GM19324 (cell line): ENCODE data around the gene PDE3B.
"Not testable (repeated sequence)": the region's sequence is repeated elsewhere in the genome, so short reads cannot be mapped to it uniquely, and the experiment has no call there.

Experiments used
- ATAC-seq: cut with Tn5 transposase; IDR thresholded peaks from one replicate; pipeline ENCODE4 v1.9.1; 2021; ENCODE audit warnings: mild to moderate bottlenecking, moderate library complexity; ENCODE audit not compliant: unreplicated experiment, low FRiP score

Gene PDE3B

DNA sequence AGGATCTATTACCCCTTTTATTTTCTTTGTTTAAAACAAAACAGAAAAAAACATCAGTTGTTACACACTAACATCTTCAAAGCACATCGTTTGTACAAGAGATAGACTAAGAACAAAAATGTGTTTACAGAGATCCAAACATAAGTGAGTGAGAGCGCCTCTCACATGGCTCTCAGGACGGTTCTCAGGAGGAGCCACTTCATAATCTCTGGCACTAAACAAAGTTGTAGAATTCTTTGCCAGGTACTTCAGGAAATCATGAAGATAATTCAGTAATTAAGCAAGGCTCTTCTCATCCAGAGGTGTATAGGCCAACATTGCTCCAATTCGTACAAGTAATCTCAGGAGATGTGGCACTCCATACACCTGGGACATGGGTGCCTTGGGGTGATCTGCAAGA lies 29.8 kb downstream of the PDE3B start:
- no peak for ATAC-seq

DNA sequence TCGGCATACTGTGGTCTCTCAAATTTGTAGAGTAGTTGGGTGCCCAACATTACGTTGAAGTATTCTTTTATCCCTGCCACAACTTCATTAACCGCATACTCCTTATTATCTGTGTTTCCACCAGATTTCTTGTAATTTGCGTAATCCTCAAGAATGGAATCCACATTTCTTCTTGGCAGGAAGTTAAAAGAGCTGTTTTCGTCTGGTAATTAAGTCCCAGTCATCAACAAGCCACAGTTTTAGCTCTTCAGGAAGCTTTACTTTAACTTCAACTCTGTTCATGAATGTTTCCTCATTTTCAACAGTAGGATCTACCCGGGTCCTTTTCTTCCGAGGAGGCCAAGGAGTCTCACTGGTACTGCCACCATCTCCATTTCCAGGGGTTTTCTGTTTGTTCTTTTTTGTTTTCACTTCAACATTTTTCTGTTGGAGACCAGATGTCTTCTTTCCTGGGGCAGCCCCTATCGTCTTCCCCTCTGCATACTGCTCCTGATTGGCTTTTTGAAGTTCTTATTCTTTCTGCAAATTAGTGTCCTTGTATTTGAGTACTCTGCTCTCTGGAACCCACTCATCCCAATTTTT lies 30.3 kb downstream of the PDE3B start:
- ATAC-seq: no peak

DNA sequence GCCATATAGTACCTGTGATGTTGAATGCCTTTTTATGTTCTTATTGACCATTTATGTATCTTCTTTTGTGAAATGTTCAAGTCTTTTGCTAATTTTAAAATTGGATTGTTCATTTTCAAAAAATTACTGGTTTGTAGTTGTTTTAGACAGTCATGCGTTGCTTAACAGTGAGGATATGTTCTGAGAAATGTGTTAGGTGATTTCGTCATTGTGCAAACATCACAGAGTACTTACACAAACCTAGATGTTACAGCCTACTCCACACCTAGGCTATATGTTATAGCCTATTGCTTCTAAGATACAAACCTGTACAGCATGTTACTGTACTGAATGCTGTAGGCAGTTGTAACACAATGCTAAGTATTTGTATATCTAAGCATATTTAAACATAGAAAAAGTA lies 32.5 kb downstream of the PDE3B start:
- ATAC-seq: no peak

DNA sequence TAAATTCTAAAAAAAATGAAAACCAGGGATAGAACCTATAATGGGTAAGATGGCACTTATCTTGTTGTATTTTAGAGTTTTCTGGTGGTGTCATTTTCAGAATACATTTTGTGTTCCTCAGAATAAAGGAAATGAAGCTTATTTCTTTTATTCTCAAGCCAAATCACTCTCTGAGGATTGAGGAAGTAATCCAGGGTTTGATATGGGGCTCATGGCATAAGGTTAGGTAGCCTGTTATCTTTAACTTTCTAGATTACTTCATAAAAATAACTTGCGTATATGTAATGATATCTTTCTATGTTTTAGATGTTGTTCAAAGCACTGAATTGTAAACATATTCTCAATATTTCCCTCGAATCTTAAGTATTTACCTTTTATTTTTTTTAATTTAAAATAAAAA lies 33.5 kb downstream of the PDE3B start:
- no peak for ATAC-seq

DNA sequence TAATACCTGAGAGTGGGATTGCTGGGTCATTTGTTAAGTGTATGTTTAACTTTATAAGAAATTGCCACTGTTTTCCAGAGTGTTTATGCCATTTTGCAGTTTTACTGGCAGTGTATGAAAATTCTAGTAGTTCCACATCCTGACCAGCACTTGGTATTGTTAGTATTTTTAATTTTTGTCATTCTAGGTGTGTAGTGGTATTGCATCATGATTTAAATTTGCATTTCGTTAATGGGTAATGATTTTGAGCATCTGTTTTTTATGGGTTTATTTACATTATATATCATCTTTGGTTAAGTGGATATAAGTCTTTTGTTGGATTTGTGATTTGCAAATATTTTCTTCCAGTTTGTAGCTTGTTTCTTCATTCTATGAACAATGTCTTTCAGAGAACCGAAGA lies 34.7 kb downstream of the PDE3B start:
- no peak for ATAC-seq

DNA sequence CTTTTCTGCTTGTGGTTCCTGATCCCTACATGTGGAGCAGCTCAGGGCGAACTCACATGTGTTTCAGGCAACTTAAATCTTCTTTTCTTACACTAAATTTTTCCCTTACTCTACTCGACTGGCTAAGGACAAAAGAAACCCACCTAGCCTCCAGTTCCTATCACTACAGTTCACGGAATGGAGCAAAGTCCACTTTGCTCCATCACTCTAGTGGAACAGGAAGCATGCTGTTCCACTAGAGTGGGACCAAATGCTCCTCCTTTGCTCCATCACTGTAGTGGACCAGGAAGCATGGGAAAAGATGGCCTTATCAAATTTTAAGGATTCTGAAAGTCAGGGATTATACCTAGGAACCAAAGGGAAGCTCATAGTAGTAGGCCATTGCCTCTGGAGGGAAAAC lies 36.1 kb downstream of the PDE3B start:
- no peak for ATAC-seq

DNA sequence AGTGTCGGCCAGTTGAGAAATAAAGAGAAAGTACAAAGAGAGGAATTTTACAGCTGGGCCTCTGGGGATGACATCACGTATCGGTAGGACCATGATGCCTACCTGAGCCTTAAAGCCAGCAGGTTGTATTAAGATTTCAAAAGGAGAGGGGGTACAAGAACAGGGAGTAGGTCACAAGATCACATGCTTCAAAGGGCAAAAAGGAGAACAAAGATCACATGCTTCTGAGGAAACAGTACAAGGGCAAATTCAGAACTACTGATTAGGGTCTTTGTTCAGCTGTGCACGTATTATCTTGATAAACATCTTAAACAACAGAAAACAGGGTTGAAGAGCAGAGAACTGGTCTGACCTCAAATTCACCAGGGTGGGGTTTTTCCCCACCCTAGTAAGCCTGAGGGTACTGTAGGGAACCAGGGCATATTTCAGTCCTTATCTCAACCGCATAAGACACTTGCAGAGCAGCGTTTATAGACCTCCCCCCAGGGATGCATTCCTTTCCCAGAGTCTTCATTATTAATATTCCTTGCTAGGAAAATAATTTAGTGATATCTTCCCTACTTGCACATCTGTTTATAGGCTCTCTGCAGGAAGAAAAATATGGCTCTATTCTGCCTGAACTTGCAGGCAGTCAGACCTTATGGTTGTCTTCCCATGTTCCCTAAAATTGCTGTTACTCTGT lies 40.8 kb downstream of the PDE3B start:
- not testable (repeated sequence) for ATAC-seq

DNA sequence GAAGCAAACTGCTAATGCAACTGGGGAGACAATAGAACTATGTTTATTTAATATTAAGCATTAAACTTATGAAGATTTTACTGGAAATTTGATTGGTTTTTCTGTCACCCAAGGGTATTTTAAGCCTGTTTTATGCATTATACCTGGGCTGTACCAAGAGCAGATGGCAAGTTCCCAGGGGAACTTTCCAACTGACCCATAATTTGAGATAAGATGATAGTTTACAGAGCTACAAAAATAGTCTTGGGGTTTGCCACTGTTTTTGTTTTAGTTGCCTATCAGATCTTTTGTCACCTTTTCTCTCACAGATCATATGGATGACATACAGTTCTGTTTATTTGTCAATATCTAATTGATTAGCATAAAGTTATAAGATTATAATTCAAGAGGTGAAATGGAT lies 43.9 kb downstream of the PDE3B start:
- ATAC-seq: no peak

DNA sequence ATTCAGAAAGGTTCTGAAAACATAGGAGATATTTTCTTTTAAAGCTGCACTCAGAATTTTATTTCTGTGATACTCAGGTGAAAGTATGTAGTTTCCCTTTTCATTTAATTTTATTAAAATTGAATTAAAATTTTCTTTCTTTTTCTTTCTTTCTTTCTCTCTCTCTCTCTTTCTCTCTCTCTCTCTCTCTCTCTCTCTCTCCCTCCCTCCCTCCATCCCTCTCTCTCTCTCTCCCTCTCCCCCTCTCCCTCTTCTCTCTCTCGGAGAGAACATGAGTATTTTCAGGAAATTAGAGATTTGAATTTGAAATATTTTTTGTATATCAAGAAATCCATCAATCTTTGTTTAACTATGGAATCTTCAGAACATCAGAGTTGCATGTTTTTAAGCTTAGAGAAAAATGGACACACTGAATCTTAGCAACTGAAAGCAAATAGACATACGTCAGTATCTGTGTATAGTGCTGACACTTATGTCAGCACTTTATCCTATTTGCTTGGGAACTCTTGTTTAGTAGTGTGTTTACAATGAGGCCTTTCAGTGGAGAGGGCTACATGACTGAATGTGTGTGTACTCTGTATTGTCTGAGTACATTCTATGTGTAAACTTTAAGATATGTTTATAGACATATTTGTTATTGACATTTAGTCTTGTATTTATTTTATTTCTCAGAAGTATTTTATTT lies 44.5 kb downstream of the PDE3B start:
- no peak for ATAC-seq

DNA sequence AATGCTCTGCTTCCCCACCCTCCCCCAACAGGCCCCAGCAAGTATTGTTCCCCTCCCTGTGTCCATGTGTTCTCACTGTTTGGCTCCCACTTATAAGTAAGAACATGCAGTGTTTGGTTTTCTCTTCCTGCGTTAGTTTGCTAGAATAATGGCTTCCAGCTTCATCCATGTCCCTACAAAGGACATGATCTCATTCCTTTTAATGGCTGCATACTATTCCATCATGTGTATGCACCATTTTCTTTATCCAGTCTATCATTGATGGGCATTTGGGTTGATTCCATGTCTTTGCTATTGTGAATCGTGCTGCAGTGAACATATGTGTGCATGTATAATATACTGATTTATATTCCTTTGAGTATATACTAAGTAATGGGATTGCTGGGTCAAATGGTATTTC lies 52.1 kb downstream of the PDE3B start:
- not testable (repeated sequence) for ATAC-seq

DNA sequence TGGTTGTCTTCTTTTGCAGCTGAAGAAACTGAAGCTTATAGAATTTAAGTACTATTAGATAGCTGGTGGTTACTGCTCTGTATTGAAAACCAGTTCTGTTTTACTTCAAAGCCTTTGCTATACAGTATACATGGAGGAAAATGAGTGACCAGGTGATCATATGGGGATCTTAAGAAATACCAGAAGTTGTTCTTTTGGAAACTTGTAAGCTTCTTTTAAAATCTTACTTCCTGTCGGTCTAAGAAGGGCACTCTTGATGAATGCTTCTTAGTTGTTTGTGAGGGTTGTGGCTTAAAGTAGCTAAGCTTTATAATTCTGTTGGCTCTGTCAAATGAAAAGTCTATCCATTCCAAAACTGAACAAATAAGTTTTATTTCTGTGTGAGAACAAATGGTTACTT lies 55.2 kb downstream of the PDE3B start:
- no peak for ATAC-seq

DNA sequence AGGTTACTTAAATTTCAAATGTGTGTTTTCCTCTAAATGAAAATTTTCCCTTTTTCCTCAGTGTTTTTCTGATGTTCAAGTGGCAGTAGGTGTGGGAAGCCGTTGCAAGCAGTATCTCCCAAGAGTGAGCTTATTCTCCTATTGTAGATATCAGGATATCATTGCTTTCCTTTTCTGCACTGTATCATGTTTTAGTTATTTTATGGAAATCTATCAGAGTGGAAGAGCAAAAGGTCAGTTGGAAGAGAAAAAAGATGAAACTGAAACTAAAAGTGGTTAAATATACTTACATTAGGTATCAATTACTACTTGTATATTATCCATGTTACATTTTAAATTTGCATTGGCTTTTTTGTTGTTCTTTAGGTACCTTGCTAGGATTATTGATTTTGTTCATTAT lies 57.0 kb downstream of the PDE3B start:
- ATAC-seq: no peak

DNA sequence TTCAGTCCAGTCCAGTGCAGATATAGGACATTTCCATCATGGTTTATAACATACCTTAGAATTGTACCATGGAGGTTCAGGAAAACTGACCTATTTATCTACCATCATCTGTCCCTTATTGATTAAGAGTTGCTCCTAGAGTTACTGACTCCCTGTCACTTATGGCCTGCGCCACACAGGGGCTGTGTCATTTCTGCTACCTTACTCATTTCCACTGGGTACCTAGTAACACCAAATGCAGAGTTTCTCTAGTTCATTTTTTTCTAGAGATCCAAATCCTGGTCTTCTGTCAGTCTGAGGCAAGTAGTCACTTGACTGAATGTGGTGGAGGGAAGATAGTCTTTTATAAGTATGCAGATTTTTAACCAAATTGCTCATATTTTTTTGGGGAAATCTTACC lies 59.2 kb downstream of the PDE3B start:
- ATAC-seq: no peak

DNA sequence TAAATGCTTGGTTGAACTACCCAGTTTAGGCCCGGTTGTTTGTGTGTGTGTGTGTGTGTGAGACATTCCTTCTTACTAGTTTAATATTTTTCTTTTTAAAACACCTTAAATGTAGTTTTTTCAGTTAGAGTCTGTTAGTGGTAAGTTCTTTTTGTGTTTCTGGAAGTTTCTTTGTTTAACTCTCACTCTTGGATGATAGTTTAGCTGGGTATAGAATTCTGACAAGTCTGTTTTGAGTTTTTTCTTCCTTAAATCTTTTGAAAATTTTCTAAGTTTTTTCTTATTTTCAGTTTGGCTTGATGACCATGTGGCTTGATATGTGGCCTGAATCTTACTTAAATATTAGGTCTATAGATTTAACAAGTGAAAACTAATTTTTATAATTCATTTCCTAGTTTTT lies 60.1 kb downstream of the PDE3B start:
- no peak for ATAC-seq

DNA sequence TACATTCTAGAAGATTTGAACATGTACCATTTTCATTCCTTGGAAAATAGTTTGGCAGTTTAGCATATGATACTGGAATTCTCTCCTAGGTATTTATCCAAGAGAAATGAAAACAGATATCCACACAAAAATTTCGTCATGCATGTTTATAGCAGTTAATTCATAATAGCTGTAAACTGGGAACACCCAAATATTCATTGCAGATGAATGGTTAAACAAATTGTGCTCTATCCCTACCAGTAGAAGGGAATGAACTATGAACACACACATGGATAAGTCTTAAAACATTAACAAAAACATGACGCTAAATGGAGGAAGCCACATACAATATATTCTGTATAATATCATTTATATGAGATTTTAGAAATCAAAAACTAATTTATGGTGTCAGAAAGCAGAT lies 61.5 kb downstream of the PDE3B start:
- no peak for ATAC-seq

DNA sequence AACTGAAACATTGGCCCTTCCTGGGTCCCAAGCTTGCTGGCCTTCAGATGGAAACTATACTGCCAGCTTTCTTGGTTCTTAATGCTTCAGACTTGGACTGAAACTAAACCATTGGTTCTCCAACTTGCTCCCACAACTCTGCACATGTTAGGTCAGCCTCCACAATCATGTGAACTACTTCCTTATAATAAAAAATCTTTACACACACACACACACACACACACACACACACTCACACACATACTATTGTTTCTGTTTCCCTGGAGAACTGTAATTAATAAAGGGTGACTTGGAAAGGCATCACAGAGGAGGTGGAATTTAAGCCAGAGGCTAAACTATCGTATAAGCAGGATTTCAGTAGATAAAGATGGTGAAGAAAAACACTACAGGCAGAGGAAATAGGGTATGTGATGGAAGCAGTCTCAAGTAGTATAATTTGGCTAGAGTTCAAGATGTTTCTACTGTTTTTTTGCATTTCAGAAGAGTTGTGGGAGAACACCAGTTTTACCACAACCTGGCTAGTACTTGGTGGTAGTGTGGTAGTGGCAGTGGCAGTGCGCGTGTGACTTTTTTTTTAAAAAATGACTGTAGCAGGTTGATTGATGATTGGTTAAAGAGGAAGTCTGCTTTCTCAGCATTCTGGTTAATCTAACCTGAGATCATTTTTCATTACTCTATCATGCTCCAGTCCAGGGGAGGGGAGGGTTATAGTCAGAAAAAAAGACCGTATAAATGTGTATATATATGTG lies 70.1 kb downstream of the PDE3B start:
- no peak for ATAC-seq

DNA sequence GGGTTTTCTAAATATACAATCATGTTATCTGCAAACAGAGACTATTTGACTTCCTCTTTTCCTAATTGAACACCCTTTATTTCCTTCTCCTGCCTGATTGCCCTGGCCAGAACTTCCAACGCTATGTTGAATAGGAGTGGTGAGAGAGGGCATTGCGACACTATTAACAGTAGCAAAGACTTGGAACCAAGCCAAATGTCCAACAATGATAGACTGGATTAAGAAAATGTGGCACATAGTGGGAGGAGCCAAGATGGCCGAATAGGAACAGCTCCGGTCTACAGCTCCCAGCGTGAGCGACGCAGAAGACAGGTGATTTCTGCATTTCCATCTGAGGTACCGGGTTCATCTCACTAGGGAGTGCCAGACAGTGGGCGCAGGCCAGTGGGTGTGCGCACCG lies 72.1 kb downstream of the PDE3B start:
- ATAC-seq: not testable (repeated sequence)

DNA sequence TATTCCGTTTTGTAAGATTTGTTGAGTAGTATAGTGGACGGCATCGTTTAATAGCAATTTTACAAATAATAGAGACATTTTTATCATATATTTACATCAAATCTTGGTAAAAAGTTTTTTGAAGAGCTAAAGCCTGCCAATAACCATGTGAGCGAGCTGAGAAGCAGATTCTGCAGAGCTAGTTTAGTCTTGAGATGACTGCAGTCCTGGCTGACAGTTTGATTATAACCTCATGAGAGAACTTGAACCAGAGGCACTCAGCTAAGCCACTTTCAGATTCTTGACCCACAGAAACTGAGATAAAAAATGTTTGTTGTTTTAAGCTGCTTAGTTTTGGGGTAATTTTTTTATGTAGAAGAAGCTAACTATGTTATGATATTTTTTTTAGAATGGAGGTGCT lies 78.9 kb downstream of the PDE3B start:
- ATAC-seq: no peak

DNA sequence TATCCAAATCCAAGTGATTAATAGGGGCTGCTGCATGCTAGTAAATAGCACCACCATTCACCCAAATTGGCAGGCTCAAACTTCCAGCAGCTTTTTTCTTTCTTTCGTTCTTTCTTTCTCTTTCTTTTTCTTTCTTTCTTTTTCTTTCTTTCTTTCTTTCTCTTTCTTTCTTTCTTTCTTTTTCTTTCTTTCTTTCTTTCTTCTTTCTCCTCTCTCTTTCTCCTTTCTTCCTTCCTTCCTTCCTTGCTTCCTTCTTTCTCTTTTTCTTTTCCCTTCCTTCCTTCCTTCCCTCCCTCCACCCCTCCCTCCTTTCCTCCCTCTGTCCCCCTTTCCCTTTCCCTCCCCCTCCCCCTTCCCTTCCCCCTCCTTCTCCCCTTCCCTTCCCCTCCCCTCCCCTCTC lies 81.5 kb downstream of the PDE3B start:
- no peak for ATAC-seq

DNA sequence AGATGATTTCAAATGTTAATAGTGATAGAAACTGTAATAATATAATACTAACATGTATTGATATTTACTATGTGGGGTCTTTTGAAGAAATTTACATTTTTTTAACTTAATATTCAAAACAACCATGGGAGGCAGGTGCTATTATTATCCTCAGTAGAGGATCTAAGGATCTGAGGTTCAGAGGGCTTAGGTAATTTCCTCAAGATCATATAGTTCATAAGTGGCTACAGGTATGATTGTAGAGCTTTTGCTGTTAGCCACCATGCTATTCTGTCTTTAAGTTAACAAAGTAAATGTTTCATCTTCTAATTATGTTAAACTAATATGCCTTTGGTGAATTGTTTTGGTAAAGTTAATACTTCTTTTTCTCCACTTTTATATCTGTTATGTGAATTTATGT lies 83.6 kb downstream of the PDE3B start:
- no peak for ATAC-seq

DNA sequence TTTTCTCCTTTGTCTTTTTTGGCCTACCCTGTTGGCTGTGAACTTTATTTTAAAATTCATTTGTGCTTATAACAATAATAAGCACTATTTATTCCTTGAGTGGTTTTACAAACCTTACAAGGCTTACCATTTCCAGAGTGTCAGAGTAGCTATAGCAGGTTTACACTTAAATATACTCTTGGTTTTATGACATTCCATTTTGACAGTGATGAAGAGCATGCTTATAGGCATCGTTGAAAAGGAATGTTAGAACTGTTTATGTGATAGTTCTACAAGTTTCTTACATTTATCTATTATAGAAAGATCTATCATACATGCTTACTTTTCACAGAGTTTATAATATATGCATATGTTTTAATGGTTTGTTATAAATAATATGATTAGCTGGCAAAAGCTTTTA lies 84.1 kb downstream of the PDE3B start:
- no peak for ATAC-seq
